Dedifferentiated amniotic fluid mesenchymal stem cell (primary cell): Measurements from ENCODE around the gene DNAJA3.

Source experiments
- DNase-seq: peaks from one replicate; pipeline ENCODE4 v3.0.0-alpha.2; 2016; ENCODE audit errors: extremely low spot score

Gene DNAJA3

DNA sequence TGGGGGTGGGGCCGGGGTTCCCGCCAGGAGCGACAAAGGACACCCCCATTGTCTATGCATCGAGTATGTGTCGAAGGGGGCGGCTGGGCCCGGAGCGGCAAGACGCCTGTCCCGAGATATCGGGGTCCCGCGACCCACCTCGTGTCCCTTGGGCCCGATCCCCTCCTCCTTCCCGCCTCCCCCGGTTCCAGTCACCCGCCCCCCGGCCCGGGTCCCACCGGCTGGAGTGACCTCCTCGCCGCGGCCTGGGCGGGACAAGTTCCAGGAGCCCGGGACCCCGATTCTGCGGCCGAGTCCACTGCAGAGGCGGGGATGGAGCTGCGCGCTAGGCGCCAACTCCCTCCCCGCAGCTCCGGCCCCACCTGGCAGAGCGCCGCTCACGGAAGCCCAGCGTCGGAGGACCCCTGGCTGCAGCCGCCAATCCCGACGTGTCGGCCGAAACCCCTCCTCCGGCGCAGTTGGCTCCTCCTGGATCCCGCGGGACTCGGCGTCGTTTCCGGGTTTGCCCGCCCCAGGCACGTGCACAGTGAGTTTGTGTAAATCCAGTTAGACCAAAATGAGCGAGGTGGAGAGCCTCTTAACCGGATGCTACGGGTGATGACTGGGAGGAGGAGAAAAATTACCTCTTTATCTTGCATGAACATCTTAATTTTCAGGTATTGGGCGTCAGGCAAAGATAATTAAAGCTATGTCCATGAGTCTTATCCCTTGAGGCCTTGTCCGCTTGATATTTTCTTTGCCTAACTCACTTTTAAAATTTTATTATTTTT is 48.7 kb downstream of the DNAJA3 start, which contains the start of gene NMRAL1:
Gene NMRAL1 (minus strand): TSS at position 434 of the 770 bp plus-strand sequence. CDS start 493 bp downstream, outside the sequence.
- peak; percentile 87 for DNase-seq

DNA sequence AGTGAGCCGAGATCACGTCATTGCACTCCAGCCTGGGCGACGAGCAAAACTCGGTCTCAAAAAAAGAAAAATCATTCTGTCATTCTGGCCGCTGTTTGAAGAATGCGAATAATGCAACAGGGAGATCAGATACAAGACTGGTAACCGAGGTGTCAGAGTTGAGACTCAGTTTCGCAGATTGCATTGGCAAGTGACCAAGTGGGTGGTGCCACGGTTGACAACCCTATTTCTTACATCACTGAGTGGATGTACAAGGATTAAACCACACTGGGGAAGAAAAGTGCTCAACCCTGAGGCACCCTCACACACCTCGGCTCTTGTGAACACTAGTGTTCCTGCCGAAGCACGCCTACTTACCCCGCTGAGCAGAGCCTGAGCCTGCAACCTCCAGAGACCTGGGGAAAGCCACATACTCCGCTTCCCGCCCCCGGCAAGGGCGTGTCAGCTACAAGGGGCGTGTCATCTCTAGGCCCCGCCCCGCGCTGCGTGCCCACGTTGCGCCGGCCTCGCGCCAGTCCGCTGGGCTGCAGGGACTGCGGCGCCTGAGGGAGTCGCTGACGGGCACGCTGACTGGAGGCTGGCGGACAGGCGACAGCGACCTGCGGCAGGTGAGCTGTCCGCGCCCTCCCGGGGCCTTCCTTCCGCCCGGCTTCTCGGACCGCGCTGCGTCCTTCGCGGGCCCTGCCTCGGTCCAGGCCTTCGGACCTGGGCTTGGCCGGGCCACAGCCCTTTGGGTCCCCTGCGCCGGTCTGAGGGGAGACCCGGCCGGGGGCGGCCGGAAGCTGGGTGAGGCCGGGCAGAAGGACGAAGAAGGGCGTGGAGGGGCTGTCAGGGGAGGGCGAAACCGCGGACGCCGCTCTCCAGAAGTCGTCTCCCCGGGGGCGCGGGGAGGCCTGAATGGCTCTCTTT is 50.5 kb downstream of the DNAJA3 start, which contains the start of gene HMOX2:
Gene HMOX2 (plus strand): TSS at position 519 of the 909 bp plus-strand sequence. CDS start 29,127 bp downstream, outside the sequence.
- peak; percentile 81 for DNase-seq

DNA sequence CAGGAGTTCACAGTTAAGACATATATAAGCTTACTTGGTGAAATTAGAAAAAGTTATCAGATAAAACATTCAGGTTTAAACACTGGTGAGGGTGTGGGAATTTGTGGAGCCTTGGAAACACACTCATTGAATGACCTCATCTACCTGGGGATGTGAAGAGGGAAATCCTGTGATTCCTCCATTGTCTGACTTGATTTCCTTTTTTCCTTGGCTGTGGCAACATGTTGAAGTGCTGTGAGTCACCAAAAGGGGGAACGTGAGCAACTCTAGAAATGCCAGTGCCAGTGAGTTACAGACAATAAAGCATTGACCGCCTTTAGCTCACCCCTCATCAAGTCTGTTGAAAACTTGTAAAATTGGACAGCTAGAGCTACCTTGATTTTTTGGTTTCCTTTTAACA is 52.3 kb downstream of the DNAJA3 start:
- DNase-seq = peak; percentile 36

DNA sequence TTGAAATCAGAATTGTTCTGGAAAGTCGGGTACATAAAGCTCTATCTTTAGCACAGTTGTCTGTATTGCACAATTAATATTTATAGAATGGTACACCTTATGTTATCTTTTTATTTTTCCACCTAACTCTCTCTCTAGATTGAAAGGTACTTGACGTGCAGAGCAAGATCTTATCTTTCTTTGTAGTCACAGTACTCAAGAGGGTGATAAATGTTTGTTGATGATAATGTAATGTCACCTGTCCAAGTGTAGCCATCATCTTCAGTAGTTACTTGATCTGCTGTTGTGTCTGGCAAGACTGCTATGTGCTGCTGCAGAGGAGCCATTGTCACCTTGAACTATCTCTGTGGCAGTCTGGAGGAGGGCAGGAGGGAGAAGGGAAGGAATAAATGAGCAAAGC is 55.9 kb downstream of the DNAJA3 start:
- no peak for DNase-seq

DNA sequence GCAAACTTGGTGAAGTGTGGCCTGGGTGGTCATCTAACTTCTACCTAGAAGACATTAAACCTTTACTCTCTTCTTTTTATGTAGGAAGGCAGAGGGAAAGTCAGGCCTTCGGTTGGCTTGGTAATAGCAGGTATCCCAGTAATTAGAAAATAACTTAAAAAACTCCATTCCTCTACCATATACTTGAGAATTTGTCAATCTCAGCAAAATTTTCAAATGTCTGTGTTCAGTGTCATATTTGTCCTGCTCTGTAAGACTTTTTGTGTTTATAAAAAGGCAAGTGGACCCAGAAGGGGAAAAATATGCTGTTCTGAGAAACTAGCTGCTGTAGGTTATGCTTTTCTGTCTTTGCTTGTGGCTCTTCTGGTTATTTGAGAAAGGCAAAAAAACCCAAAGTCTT is 56.3 kb downstream of the DNAJA3 start:
- no peak for DNase-seq

DNA sequence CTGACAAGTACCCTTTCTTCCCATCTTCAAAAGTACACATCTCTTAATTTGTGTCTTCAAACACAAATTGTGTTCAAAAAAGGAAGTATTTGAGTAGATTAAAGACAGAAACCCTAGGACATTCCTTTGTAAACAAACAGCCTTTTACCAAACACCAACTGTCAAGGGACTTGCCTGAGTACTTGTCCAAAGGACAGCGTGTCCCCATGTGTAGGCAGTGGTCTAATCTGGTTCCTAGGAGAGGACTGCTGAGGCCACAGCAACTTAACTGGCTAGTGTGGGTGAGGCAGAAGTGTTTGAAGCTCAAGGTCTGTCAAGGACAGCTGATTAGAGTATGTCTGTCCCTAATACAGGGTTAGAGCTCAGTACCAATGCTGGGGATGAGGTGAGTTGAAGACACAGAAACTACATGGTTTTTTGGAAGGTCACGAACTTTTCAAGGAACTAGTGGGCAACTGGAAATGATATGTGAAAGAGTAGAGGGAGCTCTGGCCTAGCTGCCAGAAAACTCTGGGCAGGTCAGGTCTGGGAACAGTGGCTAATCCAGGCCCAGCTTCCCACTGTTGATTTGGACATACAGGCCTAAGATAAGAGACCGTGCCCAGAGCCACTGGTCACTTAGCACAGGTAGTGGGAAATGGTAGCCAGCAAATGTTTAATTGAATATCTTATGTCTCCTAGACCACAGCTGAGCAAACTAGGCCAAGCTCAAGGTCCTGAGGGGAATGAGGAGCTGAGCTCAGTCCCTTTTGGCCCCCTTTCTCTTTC is 60.6 kb downstream of the DNAJA3 start:
- no peak for DNase-seq

DNA sequence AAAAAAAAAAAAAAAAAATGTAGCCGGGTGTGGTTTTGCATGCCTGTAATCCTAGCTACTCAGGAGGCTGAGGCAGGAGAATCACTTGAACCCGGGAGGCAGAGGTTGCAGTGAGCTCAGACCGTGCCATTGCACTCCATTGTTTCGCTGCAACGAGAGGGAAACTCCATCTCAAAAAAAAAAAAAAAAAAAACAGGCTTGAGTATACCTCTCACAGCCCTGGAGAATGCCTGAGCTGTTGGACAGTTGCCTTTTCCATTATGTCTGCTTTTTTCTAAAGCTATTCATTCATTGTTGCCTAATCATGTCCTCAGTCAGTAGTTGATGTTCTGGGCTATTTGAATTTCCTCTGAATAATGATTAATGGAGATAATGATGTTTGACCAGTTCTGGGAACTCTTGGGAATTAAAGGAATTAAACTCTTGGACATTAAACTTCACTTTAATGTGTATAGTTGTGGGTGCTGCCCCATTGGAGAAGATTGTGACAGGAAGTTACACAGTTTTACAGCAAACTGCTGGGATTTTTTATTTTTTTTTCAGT is 62.4 kb downstream of the DNAJA3 start:
- no peak for DNase-seq

DNA sequence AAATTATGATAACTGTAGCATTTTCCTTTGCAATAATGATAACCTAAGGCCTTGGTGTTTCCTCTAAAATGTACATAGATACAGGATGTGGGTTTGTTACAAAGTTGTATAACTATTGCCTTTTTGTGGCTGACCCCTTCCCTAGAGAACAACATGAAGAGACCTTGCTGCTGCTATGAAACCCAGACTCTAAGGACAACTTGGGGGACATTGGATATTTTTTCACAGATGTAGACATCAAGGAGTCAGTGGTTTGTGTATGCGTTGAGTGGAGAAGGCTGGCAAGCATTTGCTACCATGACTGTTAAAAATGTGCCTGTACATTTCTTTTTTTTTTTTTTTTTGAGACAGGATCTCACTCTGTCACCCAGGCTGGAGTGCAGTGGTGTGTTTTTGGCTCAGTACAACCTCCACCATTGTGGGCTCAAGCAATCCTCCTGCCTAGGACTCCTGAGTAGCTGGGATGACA is 62.9 kb downstream of the DNAJA3 start:
- DNase-seq = no peak

DNA sequence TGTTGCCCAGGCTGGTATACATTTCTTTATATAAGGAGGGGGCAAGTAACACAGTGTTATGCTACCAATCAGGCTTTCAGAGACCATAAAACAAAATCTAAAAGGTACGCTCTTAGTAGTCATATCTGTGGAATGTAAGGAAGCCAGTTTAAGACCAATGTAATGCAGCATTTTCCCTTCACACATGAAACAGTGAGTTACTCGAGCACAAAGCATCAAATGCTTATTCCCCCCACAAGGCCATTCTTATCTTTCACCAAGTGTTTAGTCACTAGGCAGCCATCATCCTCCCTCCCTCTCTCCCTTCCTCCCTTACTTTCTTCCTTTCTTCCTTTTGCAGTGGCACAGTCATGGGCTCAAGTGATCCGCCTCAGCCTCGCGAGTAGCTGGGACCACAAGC is 63.4 kb downstream of the DNAJA3 start:
- DNase-seq = peak; percentile 30

DNA sequence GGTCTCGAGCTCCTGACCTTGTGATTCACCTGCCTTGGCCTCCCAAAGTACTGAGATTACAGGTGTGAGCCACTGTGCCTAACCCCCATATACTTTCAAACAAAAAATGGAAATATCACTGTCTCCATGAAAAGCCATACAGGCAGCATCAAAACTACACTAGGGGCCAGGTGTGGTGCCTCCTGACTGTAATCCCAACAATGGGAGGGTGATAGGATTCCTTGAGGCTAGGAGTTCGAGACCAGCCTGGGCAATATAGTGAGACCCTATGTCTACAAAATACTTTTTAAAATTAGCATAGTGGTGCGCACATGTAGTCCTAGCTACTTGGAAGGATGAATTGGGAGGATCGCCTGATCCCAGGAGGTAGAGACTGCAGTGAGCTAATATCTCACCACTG is 66.2 kb downstream of the DNAJA3 start:
- no peak for DNase-seq

DNA sequence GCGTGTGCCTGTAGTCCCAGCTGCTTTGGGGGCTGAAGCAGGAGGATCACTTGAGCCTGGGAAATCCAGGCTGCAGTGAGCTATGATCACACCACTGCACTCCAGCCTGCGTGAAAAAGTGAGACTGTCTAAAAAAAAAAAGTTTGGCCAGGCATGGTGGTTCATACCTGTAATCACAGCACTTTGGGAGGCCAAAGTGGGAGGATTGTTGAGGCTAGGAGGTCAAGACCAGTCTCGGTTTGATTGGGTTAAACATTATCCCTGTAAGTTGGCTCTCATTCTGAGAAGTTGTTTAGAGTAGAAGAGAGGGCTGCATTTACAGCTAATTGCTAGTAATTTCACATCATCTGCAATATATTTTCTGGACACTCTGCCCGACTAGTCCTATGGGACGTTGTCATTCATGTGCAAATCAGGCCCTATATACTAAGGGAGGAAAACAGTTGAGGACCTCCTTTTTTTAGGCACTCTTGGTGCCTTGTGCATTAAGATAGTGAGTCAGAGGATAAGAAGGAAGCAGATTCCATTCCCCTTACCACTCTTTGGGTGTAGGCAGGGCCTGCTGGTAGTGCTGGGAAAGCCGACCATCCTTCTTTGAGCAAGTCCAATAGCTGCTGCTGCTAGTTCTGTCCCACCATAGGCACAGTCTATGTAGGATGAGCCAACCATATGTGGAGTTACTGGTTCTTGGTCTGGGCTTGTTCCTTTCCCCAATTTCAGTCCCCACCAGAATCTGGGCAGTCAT is 69.2 kb downstream of the DNAJA3 start:
- peak; percentile 35 for DNase-seq

DNA sequence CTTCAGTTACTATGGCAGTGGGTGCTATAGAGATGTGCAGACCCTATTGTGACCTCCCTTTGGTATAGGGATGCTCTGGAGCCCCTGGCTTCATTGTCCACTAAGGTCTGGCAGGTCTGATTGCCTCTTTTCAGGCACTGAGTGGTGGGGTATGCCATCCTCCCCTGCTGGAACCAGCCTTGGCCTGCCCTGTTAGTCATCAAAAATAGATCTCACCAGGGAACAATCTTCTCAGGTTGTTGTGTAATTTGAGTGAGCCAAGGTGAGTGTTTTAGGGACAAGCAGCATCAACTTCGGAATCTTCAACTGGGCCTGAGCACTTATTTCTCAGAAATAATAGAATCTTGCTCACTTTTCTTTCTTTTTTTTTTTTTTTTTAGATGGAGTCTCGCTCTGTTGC is 70.1 kb downstream of the DNAJA3 start:
- DNase-seq = no peak

DNA sequence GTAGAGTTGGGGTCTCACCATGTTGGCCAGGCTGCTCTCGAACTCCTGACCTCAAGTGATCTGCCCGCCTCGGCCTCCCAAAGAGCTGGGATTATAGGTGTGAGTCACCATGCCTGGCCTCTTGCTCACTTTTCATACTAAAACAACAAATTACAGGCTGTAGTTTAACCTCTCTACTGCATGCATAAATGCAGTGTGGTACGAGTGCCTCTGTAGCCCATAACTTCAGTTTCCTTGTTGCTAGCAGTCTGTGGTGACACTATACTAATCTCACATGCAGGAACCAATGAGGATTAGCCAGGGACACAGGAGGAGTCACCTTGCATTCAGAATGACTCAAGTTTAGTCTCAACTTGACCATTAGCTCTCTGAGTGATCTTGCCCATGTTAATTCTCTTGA is 70.6 kb downstream of the DNAJA3 start:
- DNase-seq = no peak

DNA sequence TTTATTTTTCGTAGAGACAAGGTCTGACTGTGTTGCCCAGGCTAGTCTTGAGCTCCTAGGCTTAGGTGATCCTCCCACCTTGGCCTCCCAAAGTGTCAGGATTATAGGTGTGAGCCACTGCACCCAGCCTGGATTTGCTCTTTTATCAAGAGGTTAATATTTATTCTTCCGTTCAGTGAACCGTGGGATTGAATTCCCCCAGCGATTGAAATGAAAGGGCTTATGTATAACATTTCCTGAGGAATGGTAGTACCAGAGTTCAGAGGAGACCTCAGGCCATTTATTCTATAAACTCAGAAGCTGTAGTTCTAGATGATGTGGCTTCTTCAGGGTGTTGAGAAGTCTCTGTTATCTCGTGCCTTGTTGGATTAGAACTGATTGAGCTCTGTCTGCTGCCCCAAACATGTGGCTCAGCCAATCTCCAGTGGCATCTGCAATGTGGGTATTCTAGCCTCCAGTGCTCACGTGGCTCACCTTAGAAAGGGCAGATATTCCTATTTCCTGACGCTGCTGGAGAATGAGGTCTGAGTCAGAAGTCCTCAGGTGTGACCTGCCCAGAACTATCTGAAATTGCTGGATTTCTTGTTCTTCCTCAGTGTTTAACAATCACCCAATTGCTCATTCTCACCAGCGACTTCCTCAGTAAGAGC is 73.0 kb downstream of the DNAJA3 start:
- DNase-seq = no peak

DNA sequence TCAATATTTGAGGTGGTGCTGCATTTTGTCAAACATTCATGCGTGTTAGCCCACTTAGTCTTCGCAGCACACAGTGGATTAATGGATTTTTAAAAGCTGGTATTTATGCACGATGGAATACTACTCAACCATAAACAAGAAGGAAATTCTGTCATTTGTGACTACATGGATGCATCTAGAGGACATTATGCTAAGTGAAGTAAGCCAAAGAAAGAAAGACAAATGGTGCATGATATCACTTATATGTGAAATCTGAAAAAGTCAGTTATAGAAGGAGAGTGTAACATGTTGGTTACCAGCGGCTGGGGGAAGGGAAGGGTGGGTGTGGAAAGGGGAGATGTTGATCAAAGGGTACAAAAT is 73.5 kb downstream of the DNAJA3 start:
- DNase-seq = no peak

DNA sequence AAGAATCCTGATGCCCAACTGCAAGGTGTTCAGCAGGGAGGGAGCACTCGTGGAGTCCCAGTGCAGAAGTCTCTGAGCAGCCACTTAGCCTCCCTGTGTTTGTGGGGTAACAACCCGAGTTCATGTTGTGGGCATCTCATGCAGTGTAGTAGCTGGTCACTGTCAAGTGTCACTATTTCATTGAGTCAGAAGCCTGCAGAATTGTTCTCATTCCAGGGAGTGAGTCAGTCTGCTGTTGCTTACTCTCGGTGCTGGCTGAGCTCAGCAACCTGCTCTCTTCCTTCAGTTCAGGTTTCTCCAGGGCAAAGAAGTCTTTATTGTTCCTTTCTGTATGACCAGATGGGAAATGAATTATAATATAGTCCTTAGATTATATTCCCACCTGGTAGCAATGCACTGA is 74.6 kb downstream of the DNAJA3 start:
- peak; percentile 66 for DNase-seq

DNA sequence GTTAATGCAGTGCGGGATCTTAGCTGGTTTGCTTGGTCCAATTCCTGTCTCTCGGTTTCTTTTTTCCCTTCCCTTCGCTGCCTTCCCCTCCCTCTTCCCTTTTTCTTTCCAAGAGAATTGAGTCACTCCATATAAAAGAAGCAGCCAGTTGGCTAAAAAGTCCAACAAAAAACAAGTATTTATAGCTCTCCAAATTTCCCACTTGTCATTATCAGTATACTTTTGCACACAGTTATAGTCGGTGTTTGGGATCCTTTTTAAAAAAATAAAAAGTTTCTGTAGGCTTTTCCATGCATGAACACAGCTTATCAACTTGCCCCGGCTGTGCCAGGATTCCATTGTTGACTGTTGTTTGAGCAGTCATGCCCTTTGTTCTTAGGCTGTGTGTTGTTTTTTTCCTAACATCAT is 75.4 kb downstream of the DNAJA3 start:
- no peak for DNase-seq

DNA sequence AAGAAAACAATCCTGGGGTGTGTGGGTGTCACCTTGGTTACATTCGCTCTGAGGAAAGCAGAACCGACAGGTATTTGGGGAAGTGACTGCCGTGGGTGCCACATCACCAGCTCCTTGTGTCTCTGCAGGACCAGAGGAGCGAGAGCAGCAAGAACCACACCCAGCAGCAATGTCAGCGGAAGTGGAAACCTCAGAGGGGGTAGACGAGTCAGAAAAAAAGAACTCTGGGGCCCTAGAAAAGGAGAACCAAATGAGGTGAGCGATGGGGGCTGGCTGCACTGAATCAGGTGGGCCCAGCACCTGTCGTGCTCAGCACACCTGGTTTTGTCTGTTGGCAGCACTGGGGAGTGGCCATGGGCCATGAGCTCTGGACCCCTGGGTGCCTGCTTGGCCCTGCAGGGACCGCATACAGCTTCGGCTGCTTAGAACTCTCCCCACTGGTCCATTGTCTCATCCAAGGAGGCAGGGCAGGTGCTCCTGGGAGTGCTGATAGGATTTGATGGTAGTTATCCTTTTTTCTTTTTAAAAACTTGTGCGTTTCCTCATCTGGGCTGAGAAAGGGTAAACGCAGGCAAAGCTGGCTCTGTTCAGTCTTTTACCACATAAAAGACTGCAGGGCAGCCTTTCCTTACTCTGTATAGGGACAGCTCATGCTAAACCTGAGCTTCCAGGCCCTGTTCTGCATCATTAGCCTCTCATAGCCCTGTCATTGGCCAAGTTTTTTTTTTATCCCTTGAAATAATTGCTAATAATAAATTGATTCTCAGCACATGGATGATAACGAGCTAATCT is 79.9 kb downstream of the DNAJA3 start:
- DNase-seq = no peak
